Activated CD4-positive, alpha-beta T cell treated with anti-CD3 and anti-CD28 coated beads, Interleukin-2, amount 50 U/mL, for 16 hours (primary cell): Measurements from ENCODE around the gene SCN5A.
A peak's percentile ranks its signal among the peaks of the same experiment; 100 is the strongest.

ENCODE experiments used
- DNase-seq: peaks from one replicate; pipeline ENCODE4 v3.0.0-alpha.2; 2020

Gene SCN5A

DNA sequence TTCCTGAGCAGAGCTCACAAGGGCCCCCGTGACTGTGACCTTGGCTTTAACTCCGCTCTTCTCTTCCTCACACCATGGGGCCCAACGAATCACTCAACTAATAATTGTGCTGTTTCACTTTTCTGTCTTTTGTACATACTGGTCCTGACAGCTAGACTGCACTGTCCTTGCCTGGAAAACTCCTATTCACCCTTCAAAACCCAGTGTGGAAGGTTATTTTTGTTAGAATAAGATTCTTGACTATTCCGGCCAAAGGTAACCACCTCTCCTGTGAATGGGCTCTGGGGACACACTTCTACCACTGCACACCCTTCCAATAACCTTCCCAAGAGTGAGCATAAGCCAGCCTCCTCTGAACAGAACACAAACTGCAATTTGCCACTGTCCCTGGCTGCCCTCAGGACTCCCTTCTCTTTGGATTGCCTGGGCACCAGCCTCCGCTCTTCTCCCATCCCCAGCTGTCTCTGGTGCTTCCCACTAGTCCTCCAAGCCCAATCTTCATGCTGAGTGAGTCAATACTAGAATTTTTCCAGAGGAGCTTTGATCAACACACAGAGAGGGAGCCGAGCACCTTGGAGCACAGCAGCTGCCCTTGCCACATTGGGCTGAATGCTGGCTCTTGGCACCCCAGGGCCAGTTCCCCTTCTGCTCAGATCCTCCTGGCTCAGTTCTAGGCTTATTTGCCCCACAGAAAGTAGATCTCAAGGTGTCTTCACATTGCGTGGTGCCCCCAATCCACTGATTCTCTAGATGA, 2.1 kb downstream of the SCN5A start:
- DNase-seq, result no peak

DNA sequence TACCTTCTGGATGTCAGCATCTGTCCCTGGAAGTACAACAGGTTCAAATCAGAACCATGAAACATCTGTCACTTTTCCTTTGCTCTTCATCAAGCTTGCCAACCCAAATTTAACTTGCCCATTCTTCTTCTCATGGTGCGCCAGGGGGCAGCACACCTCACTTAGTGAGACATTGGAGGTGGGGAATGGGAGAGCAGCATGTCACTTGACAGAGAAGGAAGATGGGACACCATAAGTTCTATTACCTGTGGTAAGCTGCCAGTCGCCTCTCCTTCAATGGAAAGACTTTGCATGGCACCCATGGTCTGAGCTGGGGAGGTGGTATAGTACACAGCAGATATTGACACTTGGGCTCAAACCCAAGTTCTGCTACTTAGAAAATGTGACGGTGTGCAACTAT, 2.9 kb downstream of the SCN5A start:
- DNase-seq, result peak; percentile 30

DNA sequence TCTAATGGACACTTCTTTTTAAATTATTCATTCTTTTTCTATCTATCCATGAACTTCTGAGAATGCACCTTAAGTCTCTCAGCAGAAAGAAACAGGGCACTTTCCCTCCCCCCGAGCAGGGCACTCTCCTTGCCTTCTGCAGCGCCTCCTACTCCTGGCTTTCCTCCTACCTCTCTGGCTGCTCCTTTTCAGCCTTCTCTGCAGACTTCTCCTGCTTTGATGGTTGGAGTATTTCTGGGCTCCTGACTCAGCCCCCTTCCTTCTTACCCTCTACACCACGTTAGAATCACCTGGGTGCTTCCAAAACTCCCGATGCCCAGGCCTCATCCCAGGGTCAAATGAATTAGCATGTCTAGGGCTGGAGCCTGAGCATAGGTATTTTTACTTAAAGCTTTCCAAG, 3.4 kb downstream of the SCN5A start:
- DNase-seq, result no peak

DNA sequence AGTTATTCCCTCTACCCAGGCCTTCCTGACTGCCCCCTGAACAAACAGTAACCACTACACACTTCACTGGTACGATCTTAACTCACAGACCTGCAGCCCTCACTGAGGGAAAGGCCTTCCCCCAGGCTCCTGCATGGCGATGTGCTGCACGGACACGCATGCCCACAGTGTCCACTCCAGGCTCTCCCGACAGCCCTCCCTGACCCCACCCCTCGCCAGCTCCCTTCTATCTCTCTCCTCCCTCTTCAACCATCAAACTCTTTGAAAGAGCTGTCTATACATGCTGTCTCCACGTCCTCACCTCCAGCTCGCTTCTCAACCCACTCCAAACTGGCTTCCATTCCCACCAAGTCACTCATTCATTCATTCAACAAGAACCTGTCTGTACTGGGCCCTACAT, 3.9 kb downstream of the SCN5A start:
- DNase-seq, result no peak

DNA sequence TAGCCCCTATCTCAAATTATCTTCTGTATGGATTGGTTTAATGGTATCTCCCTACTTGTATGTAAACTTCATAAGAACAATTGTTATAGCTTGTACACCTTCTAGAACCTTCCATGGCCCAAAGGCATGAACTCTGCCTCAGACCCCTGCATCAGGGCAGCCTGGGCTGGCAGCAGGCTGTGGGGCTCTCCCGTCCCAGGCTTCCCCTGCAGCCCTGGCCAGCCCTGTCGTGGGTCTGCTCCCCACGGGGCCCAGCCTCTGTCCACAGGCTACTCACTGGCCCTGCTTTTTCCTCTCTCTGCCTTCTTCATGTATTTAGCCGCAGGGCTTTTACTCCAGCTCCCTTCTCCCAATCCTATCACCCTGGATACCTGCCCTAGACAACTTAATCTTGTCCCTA, 4.4 kb downstream of the SCN5A start:
- no peak for DNase-seq

DNA sequence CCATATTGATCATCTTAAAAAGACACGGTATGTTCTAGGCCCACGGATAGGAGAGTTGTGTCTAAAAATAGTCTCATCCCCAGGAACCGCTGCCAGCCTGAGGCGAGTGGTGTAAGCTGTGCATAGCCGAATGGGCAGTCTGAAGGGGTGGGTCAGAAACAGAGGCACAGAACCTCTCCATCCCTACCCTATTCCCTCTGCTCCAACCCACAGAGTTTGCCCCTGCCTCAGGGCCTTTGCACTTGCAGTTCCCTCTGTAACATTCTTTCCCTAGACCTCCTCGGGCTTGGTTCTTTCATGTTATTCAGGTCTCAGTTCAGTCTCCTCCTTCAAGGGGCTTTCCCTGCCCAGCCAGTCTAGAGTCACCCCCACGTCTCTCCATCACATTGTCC, 4.8 kb downstream of the SCN5A start:
- DNase-seq, result no peak

DNA sequence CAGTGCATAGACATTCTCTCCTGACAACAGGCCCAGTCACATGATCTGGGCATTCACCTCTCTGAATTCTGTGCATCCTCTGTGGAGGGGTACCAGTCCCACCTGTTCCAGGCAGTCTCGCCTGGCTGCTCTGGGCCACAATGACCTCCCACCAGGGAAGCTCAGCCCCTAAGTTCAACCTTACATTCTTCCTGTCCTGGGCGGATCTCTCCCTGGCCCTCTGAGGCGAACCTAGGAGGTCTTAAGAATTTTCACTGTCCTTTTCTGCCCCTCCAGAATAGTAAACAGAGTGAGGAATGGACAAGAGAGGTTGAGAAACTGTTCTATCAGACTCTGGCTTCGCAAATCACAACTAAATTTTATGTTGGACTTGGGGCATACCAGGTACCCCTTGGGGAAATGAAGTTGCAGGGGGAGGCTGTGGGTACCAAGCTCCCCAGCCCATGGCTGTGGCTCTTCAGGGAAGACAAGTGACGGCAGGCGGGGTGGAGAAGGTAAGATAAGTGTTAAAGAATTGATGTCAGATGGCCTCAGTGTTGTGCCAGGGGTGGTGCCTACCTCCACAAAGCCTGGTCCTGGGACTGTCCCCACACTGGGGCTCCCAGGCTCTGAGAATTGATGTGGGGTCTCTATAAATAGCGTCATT, 5.3 kb downstream of the SCN5A start:
- no peak for DNase-seq

DNA sequence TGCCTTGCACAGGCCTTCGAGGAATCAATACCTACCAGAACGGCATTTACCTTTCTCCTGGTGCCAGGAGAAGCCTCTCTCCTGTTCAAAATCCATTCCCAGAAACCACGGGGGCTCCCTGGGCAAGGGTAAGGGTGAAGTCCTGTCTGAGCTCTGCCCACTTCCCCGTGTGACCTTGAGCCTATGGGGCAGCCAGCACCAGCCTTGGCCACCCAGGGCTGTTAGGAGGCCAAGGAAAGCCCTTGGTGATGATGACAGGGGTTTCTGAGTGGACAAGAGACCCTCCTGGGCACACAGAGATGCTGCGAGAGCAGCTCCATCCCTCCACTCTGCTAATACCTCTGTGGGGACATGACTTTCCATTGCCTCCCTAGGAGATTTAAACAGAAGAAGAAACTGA, 5.9 kb downstream of the SCN5A start:
- no peak for DNase-seq

DNA sequence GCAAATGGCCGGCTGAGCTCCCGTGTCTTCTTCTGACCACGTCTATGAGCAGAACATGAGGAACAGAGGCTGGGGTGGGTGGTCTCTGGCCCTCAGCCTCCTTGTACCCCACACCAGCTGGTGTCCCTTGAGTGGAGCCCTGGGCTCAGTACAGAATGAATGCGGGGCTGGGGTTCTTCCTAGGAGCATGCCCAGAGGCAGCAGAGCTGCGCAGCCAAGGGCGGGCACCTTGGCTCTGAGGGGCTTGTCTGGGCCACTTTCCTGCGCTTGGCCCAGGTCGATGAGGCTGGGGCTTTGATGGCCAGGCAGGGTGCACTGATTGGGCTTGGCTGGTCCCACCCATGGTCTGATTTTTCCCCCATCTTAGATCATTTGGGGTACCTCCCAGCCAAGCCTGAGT, 6.4 kb downstream of the SCN5A start:
- DNase-seq, result no peak

DNA sequence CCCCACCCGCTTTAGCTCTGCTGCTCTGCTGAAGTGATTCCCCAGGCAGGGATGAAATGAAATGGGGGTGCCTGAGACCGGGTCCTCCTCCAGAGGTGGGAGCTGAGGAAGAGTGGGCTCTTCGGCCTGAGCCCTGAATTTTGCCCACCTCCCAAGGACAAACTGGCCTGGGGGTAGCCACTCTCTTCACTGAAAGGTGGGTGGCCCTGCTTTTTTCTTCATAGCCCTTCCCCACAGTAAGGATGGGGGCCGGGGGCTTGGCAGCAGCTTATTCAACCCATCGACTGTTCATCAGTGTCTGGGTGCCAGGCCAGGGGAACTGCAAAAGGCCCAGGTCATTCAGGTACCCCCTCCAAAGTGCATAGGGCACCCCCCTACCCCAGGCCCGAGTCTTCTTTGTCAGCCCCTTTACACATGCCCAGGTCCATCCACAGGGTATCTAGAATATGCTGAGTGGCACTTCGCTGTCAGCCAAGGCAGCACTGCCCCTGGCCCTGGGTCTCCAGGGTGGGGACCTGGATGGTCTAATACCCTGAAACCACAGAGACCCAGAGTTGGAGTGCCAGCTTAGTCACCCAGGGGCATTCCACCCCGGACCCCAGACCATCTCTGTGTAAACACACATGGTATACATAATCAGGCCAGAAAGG, 7.9 kb downstream of the SCN5A start:
- no peak for DNase-seq

DNA sequence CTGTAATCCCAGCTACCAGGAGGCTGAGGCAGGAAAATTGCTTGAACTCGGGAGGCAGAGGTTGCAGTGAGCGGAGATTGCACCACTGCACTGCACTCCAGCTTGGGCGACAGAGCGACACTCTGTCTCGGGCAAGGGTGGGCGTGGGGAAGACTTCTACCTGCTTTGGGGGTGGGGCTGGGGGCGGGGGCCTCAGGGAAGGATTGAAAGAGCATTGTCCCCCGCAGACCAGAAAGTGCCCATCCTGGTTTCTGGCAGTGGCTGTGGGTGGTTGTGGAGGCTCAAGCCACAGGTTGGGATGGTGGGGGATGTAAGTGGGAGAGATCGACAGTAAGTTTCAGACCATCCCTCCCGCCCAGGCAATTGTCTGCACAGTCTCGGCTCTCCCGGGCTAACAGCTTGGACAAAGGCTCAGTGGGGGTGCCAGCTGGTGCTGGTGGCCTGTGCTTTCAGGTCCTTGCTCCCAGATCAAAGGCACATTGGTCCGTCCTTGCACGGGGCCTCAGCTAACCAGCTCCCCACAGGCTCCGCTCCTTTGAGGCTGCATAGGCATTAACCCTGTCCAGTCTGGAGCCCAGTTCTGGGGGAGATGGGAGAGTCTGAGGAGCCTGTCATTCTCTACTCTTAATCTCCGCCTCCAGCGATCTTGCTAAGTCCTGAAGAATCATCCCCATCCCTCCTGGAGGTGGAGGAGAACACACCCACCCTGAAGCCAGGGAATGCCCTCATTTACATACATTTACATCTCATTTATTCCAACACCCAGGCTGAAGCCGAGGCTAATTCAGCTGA, 8.6 kb downstream of the SCN5A start:
- DNase-seq, result no peak

DNA sequence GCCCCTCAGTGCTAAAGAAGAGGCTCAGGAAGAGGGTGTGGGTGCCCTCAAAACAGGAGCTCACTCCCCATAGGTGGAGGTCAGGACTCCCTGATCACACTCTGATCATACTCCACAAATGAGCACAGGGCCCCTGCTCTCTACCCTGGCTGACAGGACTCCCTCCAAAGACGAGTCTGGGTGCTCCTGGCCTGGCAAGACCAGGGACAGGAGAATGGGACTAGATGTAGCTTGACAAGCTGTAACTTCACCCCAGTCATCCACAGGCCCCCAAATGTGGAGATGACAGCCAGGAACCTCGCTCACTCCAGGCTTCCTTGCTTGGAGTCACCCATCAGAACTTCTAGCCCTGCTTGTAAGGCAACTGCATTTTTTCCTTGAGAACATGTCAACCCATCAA, 11.1 kb downstream of the SCN5A start:
- DNase-seq, result no peak

DNA sequence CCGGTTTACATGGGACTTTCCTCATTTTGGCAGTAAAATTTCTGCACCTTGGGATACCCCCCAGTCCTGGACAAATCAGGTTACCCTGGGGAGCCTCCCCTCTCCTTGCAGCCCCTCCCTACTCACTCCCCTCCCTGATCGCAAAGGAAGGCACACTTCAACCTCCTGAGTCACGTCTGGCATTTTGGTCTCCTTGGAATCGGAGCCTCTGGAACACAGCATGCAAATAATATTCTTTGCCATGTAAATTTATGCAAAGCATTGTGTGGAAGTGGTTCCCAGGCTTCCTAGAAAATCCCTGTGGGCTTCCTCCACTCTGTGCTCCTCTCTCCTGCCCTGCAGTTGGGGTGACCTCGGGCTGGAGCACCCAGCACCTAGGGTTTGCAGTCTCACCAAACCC, 11.6 kb downstream of the SCN5A start:
- no peak for DNase-seq

DNA sequence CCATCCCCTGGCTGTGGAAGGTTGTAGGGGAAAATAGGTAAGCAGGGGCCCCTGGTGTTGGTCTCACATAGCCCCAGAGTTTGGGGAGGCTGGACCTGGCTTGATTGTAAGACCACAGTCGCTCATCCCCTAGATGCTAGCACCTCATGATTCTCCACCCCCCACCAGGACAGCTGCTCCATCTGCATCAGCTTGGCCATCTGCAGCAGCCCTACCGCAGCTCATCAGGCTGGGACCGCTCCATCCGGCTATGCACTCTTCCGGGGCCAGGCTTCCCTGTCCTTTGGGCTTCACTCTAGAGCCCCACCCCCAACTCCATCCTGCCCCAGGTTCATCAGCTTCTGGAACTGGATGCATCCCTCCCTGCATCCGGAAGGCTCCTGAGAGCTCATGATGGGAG, 12.6 kb downstream of the SCN5A start:
- DNase-seq, result no peak

DNA sequence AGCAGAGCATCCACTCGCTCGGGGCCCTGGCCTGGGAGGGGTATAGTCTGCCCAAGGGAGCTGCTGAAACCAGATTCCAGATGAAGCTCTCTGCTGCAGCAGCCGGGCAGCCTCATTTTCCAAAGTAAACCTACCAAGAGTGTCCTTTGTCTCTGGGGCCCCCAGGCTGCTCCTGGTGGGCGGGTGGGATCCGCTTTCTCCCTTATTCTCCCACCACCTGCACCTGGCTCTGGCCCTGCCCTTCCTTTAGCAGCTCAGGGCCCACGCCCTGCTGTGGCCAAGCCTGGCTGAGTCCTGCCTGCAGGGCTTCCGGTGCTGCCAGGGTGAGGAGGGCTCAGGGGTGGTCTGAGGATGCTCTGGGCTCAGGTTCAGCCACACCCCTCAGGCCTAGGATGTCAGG, 13.0 kb downstream of the SCN5A start:
- no peak for DNase-seq

DNA sequence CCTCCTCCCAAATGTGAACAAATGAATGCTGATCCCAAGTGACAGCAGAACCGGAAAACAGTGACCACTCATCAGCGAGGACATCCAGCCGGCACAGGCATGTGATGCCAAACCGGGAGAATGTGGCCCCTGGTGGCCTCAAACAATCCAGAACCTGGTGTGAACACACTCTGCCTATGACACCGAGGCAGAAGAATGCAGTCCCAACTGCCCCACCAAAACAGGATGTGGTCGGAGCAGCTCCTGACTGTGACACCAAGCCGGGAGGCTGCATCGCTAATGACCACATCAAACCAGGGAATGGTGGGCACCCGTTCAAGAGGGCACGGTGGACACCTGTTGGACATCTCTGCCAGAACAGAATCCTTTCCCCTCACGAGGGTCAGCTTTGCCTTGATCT, 15.4 kb downstream of the SCN5A start:
- DNase-seq, result no peak

DNA sequence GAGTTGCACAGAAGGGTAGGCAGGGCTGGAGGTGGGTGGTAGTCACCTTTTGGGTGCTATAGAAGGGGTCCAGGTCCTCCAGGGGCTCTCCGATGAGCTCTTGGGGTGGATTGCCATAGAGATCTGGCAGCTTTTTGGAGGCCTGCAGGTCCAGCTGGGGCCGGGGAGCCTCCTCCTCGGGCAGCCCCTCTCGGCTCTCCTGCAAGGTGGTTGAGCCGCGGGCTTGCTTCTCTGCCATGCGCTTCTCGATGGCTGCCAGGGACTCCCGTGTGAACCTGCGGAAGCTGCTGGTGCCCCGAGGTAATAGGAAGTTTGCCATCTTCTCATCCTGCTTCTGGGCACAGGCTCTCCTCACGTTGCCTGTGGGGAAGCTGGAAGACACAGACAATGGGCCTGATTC, 16.5 kb downstream of the SCN5A start:
- no peak for DNase-seq

DNA sequence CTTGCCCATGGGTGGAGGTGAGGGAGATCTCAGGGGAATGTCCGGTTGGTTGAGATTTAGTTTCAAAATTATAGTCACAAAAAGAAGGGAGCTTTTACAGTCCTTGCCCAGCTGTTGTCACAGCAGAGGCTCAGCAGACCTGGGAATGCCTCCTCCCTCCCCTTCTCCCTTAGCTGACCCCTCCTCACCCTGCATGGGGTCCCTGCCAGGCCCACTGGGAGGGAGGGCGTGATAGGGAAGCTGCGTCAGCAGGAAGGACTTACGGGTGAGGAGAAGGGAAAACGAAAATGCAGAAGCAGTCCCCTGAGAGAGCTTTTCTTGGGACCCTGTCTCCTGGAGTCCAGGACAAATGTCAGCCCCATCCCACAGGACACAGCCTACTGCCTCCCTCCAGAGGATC, 18.9 kb downstream of the SCN5A start:
- no peak for DNase-seq

DNA sequence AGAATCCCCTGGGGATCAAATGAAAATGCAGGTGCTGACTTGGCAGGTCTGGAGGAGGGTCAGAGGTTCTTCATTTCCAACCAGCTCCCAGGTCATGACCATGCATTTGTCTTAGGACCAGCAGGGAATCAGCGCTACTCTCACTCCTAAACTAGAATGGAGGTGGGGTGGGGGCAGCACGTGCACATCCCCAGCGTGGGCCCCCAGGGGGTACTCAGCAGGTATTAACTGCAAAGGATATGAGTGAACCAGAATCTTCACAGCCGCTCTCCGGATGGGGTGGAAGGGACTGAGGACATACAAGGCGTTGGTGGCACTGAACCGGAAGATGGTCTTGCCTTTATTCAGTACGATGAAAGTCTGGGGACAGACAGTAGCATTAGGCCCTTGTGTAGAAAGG, 19.4 kb downstream of the SCN5A start:
- no peak for DNase-seq

DNA sequence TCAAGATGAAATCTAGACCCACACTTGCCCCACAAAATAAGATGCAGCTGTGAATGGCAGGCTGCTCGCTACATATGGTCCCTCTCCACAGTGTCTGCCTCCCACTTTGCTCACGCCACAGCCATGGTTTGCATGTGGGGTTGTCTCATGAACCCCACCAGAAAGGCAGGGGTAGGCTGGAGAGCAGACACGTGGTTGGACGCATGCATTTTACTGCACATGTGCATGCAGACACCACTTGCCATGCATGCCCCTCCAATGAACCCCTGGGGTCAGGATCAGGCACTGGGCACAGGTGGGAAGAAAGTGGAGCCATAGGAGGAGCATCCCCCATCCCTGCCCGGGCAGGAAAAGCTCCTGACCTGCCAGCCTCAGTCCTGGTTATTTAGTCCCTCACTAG, 20.7 kb downstream of the SCN5A start:
- no peak for DNase-seq

DNA sequence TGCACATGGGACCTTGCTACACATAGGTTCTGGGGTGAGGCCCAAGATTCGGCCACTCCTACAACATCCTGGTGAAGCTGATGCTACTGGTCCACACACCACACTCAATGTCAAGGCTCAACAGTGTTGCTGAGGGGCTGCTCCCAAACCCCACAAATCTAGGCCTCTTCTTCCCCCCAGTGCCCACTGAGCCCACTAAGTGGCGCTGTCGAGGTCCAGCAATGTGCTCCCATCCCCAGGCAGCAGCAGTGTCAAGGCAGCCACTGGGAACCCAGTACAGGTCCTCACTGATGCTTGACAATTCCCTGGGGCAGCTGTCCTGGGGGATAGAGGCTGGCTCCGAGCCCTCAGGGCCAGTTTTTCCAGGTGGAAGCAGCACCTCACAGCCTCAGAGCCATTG, 21.5 kb downstream of the SCN5A start:
- peak; percentile 18 for DNase-seq

DNA sequence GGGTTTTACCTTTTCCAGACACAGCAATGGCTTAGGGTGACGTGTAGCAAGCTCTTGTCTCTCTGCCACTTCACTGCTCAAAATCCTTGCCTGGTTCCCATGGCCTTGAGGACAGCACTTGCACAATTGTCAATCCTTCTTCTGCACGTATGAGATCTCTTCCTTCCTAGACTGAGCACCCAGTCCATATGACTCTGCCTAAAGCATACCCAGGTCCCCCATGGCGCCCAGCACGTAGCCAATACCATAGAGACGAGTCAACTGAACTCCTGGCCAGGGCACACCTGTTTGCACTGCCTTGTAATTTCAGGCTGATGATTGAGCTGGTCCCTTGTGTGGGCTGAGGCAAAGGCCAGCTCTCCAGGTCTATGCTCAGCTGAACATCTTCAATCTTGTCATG, 23.3 kb downstream of the SCN5A start:
- no peak for DNase-seq

DNA sequence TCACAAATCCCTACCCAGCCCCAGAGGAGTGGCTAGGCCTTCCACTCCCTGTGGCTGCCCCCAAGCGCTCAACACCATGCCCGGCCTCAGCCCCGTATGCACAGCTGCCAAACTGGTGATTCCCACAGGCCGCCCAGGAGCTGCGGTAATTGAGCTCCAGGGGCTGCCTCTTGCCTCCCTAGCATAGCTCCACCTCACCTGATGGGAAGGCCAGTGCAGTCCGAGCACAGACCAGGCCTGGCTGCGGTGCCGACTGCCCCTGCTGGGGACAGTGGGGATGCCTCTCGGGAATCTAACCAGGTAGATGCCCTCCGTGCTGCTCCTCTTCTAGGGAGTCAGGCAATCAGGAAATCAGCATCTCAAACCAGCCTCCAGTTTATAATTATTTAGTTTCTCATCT, 25.9 kb downstream of the SCN5A start:
- no peak for DNase-seq

DNA sequence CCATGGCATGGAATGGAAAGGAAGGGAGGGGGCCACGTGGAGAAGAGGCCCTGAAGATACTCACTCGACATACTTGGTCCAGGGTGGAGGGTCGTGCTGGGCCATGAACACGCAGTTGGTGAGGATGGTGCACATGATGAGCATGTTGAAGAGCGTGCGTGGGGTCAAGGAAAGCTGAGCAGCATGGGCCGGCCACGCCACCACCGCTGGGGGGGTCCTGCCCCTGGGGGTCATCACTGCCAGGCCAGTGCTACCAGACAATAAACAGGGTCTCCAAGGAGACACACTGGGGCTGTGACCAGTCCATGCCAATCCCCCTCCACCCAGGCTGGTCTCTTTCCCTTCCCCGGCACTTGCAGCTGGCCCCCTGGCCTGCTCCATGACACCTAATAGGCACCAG, 27.2 kb downstream of the SCN5A start:
- no peak for DNase-seq
